HG02588 (cell line): ENCODE data around the gene FIBP.

Experiments
- ATAC-seq: cut with Tn5 transposase; IDR thresholded peaks from one replicate; pipeline ENCODE4 v1.9.1; 2021; ENCODE audit warnings: mild to moderate bottlenecking, moderate library complexity; ENCODE audit not compliant: unreplicated experiment

FIBP gene

GRCh38 chr11:65871811-65872548 lies 16.3 kb downstream of the FIBP start:
- ATAC-seq = no peak

- ATAC-seq = no peak
Observed at GRCh38 chr11:65870706-65871681, 17.3 kb downstream of the FIBP start.

GRCh38 chr11:65870307-65870658 lies 18.0 kb downstream of the FIBP start:
- ATAC-seq = no peak

- no peak for ATAC-seq
Observed at GRCh38 chr11:65869643-65870306, 18.5 kb downstream of the FIBP start.

- no peak for ATAC-seq
Observed at GRCh38 chr11:65868907-65869306, 19.4 kb downstream of the FIBP start.

- ATAC-seq = no peak
Observed at GRCh38 chr11:65868076-65868667, 20.1 kb downstream of the FIBP start.

- no peak for ATAC-seq
Observed at GRCh38 chr11:65867284-65868071, 20.8 kb downstream of the FIBP start.

- no peak for ATAC-seq
Observed at GRCh38 chr11:65866509-65867283, 21.6 kb downstream of the FIBP start.

GRCh38 chr11:65865550-65866172 lies 22.6 kb downstream of the FIBP start:
- ATAC-seq = no peak

- ATAC-seq = no peak
Observed at GRCh38 chr11:65864706-65865471, 23.4 kb downstream of the FIBP start.

- no peak for ATAC-seq
Observed at GRCh38 chr11:65863889-65864705, 24.2 kb downstream of the FIBP start.

GRCh38 chr11:65862941-65863888 lies 25.1 kb downstream of the FIBP start:
- no peak for ATAC-seq

GRCh38 chr11:65862191-65862735 lies 26.0 kb downstream of the FIBP start:
- no peak for ATAC-seq

GRCh38 chr11:65861533-65862183 lies 26.6 kb downstream of the FIBP start:
- no peak for ATAC-seq

GRCh38 chr11:65861165-65861505 lies 27.1 kb downstream of the FIBP start:
- ATAC-seq = no peak
